ENCODE data around the gene FAM81B. TPM values are rescaled to one million over a fixed set of nuclear protein-coding genes. Genes with fewer than 3 reads are reported as not detected.
"Not testable (repeated sequence)": the region's sequence is repeated elsewhere in the genome, so short reads cannot be mapped to it uniquely, and the experiment has no call there.

FAM81B gene
- total RNA-seq, 1 donor from 2014 or later, result not detected

DNA sequence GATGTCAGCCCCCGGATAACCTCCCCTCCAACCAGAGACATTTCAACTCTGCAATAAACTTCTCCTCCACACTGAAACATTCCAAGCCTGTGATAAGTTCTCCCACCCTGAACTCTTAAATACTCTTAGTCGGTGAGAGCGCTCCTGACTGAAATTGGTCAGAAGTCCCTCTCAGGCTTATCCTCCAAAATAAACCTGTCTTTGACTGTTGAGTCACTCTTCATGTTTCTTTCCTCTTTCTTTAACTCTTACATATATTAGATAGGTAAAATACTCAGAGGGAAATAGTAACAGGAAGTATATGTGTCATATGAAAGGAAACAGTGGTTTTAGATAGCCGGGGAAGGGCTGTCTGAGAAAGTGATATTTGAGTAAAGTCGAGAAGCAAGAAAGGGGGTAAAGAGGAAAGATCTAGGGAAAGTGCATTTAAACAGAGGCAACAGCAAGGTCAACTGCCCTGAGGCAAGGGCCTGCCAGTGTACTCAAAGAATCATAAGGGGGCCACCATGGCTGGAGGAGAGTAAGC is 11.0 kb upstream of the FAM81B start:
- DNase-seq (ENCODE audit: low spot score), result no peak

DNA sequence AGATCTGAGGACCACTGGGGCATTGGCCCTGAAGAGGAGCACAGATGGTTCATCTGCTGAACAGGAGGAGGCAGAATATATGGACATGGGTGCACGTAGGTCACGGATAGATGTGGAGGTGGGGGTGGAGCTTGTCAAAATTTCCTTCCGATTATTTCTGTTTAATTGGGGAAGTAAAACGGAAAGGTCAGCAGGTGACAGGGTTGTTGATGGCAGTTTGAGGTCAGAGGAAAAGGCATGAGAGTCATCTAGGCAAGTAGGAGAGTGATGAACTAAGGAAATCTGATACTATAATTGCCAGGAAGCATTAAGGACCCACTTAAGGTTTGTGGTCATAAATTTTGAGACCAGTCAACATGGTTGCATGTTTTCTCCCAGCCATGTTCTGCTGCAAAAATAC is 8.4 kb upstream of the FAM81B start:
- Mint-ChIP-seq H3K36me3 (ENCODE audit: low read depth) (no peaks in the 10 kb centered on the region), H3K27me3 (ENCODE audit: insufficient read depth) (peaks cover 6% of the 10 kb centered on the region), H3K4me3 (no peak overlapping the region), H3K27ac (no peak overlapping the region), H3K4me1 (ENCODE audit: low read depth) (no peaks in the 10 kb centered on the region), H3K9me3 (no peaks in the 10 kb centered on the region)
- no peak for DNase-seq (ENCODE audit: low spot score)
- intact Hi-C loops (cut with micrococcal nuclease), result no loop called here

More for the DNA sequence above, 11.0 kb upstream of the FAM81B start:
- no peaks in the 10 kb centered on the region for H3K36me3 Mint-ChIP-seq (ENCODE audit: low read depth)
- no peaks in the 10 kb centered on the region for H3K4me1 Mint-ChIP-seq (ENCODE audit: low read depth)
- intact Hi-C loops (cut with micrococcal nuclease), result no loop called here
- no peak overlapping the region for H3K4me3 Mint-ChIP-seq
- H3K9me3 Mint-ChIP-seq, result no peaks in the 10 kb centered on the region
- H3K27me3 Mint-ChIP-seq (ENCODE audit: insufficient read depth), result peaks cover 6% of the 10 kb centered on the region
- H3K27ac Mint-ChIP-seq, result no peak overlapping the region

DNA sequence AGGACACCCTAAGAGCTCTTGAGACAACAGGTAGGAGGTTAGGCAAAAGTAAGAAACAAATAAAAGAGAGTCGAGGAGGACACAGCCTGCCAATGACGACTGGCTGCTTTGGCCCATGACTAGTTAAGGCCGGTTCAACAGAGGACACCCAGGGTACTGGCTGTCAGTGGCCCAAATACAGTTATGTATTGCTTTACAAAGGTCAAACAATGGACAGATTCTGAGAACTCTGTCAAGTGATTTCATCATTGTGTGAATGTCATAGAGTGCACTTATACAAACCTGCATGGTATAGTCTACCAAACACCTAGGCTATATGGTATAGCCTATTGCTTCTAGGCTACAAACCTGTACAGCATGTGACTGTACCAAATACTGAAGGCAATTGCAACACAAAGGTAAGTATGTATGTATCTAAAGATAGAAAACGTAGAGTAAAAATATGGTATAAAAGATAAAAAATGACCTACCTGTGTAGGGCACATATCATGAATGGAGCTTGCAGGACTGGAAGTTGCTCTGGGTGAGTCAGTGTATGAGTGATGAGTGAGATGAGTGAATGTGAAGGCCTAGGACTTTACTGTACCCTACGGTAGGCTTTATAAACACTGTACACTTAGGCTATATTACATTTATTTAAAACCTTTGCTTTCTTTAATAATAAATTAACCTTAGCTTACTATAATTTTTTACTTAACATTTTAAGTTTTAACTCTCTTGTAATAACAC is 6.5 kb upstream of the FAM81B start:
- intact Hi-C loops (cut with micrococcal nuclease), result no loop called here
- no peak for DNase-seq (ENCODE audit: low spot score)
- Mint-ChIP-seq H3K27me3 (ENCODE audit: insufficient read depth) (peaks cover 8% of the 10 kb centered on the region), H3K27ac (no peak overlapping the region), H3K4me3 (no peak overlapping the region), H3K4me1 (ENCODE audit: low read depth) (no peaks in the 10 kb centered on the region), H3K9me3 (no peaks in the 10 kb centered on the region), H3K36me3 (ENCODE audit: low read depth) (no peaks in the 10 kb centered on the region)

DNA sequence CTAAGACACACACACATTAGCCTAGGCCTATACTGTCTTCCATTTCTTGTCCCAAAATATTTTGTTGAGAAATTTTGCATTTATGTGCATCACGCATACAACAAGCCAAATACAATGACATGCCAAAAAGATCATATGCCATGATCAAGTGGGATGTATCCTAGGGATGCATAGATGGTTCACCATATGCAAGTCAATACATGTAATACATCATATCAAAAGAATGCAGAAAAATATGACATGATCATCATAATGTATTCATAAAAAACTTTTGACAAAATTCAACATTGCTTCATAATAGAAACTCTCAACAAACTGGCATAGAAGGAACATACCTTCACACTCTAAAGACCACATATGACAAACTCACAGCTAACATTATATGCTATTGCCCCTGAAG is 5.8 kb upstream of the FAM81B start:
- Mint-ChIP-seq H3K9me3 (no peaks in the 10 kb centered on the region), H3K4me3 (no peak overlapping the region), H3K27me3 (ENCODE audit: insufficient read depth) (peaks cover 8% of the 10 kb centered on the region), H3K4me1 (ENCODE audit: low read depth) (no peaks in the 10 kb centered on the region), H3K27ac (no peak overlapping the region), H3K36me3 (ENCODE audit: low read depth) (no peaks in the 10 kb centered on the region)
- no peak for DNase-seq (ENCODE audit: low spot score)
- intact Hi-C loops (cut with micrococcal nuclease), result no loop called here

DNA sequence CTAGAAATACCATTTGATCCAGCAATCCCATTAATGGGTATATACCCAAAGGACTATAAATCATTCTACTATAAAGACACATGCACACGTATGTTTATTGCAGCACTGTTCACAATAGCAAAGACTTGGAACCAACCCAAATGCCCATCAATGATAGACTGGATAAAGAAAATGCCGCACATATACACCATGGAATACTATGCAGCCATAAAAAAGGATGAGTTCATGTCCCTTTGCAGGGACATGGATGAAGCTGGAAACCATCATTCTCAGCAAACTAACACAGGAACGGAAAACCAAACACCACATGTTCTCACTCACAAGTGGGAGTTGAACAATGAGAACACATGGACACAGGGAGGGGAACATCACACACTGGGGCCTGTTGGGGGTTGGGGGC is 799 bp downstream of the FAM81B start:
- H3K27me3 Mint-ChIP-seq (ENCODE audit: insufficient read depth); H3K9me3 Mint-ChIP-seq; H3K27ac Mint-ChIP-seq; intact Hi-C loops (cut with micrococcal nuclease); H3K36me3 Mint-ChIP-seq (ENCODE audit: low read depth); H3K4me3 Mint-ChIP-seq; H3K4me1 Mint-ChIP-seq (ENCODE audit: low read depth); DNase-seq (ENCODE audit: low spot score): not testable (repeated sequence)

DNA sequence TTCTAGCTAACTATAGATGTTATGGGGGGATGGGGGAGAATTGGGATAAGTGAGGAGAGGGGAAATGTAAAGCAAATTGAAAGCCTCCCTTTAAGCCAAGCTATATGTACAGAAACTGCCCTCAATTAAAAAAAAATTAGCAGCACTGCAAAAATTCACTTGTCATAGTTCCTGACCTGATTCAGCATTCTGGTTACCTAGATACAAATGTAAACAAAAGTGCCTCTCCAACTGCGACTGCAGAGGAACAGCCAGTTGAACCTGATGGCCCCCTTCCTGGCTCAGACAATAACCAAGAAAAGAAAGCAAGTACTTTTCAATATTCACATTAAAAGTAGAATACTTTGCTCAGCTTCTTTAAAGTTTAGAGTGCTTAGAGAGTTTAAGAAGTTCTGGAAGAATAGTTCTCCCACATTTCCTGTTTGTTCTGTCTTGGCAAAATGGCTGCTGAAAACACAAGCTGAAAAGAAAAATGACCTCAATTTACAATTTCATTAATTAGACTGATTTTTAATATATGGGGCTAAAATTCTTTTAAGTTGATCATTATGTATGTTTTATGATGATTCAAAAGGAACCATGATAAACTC is 1.5 kb downstream of the FAM81B start:
- Mint-ChIP-seq H3K4me1 (ENCODE audit: low read depth) (no peaks in the 10 kb centered on the region), H3K27ac (no peak overlapping the region), H3K9me3 (no peaks in the 10 kb centered on the region), H3K4me3 (no peak overlapping the region), H3K36me3 (ENCODE audit: low read depth) (no peaks in the 10 kb centered on the region), H3K27me3 (ENCODE audit: insufficient read depth) (peaks cover 8% of the 10 kb centered on the region)
- no peak for DNase-seq (ENCODE audit: low spot score)
- intact Hi-C loops (cut with micrococcal nuclease), result no loop called here

DNA sequence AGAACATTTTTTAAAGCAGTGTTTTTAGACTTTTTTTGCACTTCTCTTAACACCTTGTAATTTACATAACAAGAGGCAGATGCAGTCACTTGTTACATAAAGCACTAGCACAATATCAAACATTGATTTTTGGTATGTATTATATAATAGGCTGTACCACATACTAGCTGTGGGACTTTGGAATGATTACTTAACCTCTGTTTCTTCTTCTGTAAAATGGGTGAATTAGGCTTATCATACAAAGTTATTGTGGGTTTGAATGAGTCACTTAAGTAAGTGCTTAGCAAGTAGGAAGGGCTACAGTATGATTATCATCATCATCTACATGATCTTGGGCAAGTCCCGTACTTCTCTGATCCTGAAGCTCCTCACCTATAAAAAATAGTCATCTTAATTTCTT is 2.1 kb downstream of the FAM81B start:
- Mint-ChIP-seq H3K27me3 (ENCODE audit: insufficient read depth) (peaks cover 5% of the 10 kb centered on the region), H3K4me1 (ENCODE audit: low read depth) (no peaks in the 10 kb centered on the region), H3K36me3 (ENCODE audit: low read depth) (no peaks in the 10 kb centered on the region), H3K4me3 (no peak overlapping the region), H3K9me3 (no peaks in the 10 kb centered on the region), H3K27ac (no peak overlapping the region)
- intact Hi-C loops (cut with micrococcal nuclease), result no loop called here
- no peak for DNase-seq (ENCODE audit: low spot score)

DNA sequence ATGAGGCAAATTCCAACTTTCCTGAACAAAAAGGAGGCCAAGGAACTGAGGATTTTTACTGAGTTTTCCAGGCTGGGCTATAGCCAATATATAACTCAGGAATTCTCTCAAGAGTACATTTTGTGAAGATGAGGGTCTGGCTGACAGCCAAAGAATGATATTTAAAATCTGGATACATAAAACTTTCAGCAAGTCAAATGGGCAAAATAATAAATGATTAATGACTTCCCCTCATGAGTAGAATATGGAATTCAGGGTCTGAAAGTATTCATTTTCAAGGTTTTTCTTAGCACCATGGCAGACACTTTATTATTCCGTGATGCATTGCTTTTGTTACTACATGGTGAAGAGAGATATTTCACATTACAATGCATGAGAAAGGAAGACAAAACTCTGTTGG is 7.8 kb downstream of the FAM81B start:
- H3K9me3 Mint-ChIP-seq, result no peaks in the 10 kb centered on the region
- peaks cover 2% of the 10 kb centered on the region for H3K27me3 Mint-ChIP-seq (ENCODE audit: insufficient read depth)
- no peak for DNase-seq (ENCODE audit: low spot score)
- no peak overlapping the region for H3K4me3 Mint-ChIP-seq
- no peak overlapping the region for H3K27ac Mint-ChIP-seq
- H3K4me1 Mint-ChIP-seq (ENCODE audit: low read depth), result no peaks in the 10 kb centered on the region
- no peaks in the 10 kb centered on the region for H3K36me3 Mint-ChIP-seq (ENCODE audit: low read depth)
- intact Hi-C loops (cut with micrococcal nuclease), result no loop called here

DNA sequence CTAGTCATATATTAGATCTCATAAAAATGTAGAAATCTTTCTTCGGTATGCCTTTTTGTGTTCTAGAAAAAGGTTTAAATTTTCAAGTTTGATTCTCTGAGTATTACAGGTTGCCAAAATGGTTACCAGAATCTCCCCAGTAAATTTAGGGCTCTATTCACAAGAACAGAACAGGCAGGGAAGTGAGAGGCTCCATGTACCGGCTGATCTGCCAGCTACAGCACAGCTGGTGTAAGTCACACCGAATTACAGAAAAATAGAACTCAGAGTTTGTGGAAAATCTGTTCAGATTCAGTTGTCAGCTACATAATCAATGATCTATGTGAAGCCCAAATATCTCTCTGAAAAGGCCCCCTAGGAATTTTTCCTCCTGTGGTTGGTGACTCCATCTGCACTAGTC is 10.5 kb downstream of the FAM81B start:
- Mint-ChIP-seq H3K4me1 (ENCODE audit: low read depth) (no peaks in the 10 kb centered on the region), H3K36me3 (ENCODE audit: low read depth) (no peaks in the 10 kb centered on the region), H3K4me3 (no peak overlapping the region), H3K9me3 (no peaks in the 10 kb centered on the region), H3K27me3 (ENCODE audit: insufficient read depth) (peaks cover 4% of the 10 kb centered on the region), H3K27ac (no peak overlapping the region)
- no peak for DNase-seq (ENCODE audit: low spot score)
- intact Hi-C loops (cut with micrococcal nuclease), result no loop called here

DNA sequence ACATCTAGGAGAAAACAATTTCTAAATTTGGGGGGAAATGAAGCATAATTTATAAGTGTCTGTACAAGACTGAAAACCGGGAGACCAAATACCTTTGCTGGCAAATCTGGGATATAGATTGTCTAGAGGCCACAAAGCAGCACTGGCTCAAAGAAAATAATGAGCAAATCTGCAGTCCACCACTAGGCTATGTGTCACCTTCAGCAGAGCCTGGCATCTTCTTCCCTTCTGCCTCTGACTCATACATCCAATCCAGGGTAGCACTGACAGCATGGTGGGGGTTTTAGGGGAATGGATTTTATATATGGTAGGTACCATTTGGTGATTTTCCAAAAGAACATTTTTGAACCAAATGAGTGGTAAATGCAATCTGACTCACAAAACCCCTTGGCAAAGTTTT is 12.8 kb downstream of the FAM81B start:
- H3K4me1 Mint-ChIP-seq (ENCODE audit: low read depth), result no peaks in the 10 kb centered on the region
- no peak overlapping the region for H3K4me3 Mint-ChIP-seq
- no peak overlapping the region for H3K27ac Mint-ChIP-seq
- H3K36me3 Mint-ChIP-seq (ENCODE audit: low read depth), result no peaks in the 10 kb centered on the region
- no peak for DNase-seq (ENCODE audit: low spot score)
- H3K9me3 Mint-ChIP-seq, result no peaks in the 10 kb centered on the region
- intact Hi-C loops (cut with micrococcal nuclease), result no loop called here
- peaks cover 10% of the 10 kb centered on the region for H3K27me3 Mint-ChIP-seq (ENCODE audit: insufficient read depth)

DNA sequence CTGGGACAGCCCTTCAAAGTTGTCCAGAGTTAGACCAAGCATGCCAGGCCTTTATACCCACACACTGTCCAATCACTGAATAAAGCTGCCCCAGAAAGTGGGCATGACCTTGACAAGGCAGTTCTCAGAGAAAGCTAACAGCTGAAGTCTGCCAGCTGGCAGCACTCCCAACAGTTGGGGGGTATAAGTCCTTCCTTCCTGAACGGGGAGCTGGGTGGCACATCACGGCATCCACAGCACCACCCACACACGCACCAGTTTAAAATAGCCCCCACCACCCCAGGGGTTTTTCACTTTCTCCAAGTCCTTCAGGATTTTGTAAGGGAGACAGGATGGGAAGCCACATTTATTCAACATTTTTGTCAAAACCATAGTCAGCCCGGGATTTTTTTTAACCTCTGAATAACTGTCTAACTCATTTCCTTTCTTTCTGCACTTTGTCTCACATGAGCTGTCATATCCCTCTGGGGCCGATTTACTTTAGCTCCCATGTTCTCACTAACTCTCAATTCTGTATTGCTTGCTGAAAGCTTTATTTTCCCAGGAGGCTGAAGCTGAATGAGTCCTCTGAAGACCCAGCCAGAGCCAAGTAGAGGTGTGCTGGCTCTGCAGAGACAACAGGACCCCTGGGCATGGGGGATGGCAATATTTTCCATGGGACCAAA is 15.4 kb downstream of the FAM81B start:
- no peaks in the 10 kb centered on the region for H3K9me3 Mint-ChIP-seq
- intact Hi-C loops (cut with micrococcal nuclease), result no loop called here
- H3K4me3 Mint-ChIP-seq, result no peak overlapping the region
- peaks cover 10% of the 10 kb centered on the region for H3K27me3 Mint-ChIP-seq (ENCODE audit: insufficient read depth)
- no peaks in the 10 kb centered on the region for H3K4me1 Mint-ChIP-seq (ENCODE audit: low read depth)
- no peak for DNase-seq (ENCODE audit: low spot score)
- H3K27ac Mint-ChIP-seq, result no peak overlapping the region
- no peaks in the 10 kb centered on the region for H3K36me3 Mint-ChIP-seq (ENCODE audit: low read depth)

DNA sequence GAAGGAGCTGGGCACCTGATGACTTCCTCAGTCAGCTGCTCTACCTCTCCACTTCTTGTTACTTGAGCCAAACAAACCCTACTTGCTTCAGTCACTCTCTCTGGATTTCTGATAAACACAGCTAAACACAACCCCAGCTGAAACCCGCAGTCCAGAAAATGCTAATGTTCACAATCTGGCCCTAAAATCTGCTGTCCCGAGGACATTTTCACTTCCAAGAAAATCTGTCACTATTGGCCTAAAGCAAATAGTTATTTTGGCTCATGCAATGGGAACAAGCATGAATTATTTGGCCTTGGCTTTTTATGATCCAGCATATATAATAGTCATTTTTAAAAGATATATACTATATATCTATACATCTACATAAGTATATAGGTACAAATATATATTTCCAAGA is 19.1 kb downstream of the FAM81B start:
- Mint-ChIP-seq H3K27me3 (ENCODE audit: insufficient read depth) (peaks cover 13% of the 10 kb centered on the region), H3K36me3 (ENCODE audit: low read depth) (no peaks in the 10 kb centered on the region), H3K27ac (no peak overlapping the region), H3K9me3 (no peaks in the 10 kb centered on the region), H3K4me1 (ENCODE audit: low read depth) (no peaks in the 10 kb centered on the region), H3K4me3 (no peak overlapping the region)
- DNase-seq (ENCODE audit: low spot score), result no peak
- intact Hi-C loops (cut with micrococcal nuclease), result no loop called here

DNA sequence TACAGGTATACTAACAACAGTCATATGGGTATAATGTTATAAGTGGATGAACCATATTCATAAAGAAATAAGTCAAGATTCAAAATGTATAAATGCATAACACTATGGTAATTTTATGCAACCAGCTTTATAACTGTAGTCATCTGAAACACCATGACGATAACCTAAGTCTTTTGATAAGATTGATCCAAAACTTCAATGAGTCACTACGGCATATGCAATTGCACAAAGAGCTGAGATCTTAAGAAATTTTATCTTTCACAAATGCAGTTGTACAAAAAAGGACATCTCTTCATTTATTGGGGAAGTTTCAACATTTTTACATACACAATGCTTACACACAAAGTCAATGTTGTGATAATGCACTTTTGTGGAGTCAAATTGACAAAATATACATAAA is 20.3 kb downstream of the FAM81B start:
- Mint-ChIP-seq H3K4me3 (no peak overlapping the region), H3K27ac (no peak overlapping the region), H3K9me3 (no peaks in the 10 kb centered on the region), H3K4me1 (ENCODE audit: low read depth) (no peaks in the 10 kb centered on the region), H3K27me3 (ENCODE audit: insufficient read depth) (peaks cover 13% of the 10 kb centered on the region), H3K36me3 (ENCODE audit: low read depth) (no peaks in the 10 kb centered on the region)
- intact Hi-C loops (cut with micrococcal nuclease), result no loop called here
- DNase-seq (ENCODE audit: low spot score), result no peak
